ENCODE results near the gene PYGL.
A peak's percentile ranks its signal among the peaks of the same experiment; 100 is the strongest.

The PYGL gene

DNA sequence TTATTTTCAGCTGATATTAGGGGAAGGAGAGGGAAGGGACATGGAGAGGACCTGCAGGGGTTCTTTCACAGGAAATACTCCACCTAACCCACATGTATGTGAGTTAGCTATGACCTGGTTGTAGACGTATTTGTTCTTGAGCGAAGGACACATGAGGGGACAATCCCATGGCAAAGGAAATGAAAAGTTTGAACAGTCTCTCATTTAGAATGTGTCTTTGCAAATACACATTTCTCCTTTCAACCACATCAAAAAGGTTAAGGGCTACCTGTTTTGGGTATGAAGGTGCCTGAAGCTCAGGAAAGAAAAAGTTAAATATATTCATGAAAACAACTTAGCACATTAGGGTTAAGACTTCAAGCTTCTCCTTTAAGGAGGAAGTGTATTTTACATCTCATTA, 7.4 kb downstream of the PYGL start:
- Histone ChIP-seq H3K4me2 (ENCODE audit: low read length, poor library complexity, severe bottlenecking) (no peak overlapping the region), H3K14ac (ENCODE audit: low read length in 2 of 2) (no peak overlapping the region), H2BK5ac (ENCODE audit: low read depth, low read length, poor library complexity, severe bottlenecking) (no peak overlapping the region), H3K9me3 (ENCODE audit: control insufficient read depth, low read length) (no peaks in the 10 kb centered on the region), H3K27ac (ENCODE audit: low read length, poor library complexity, severe bottlenecking) (no peak overlapping the region), H3K4me1 (ENCODE audit: control insufficient read depth, insufficient read depth, low read depth, low read length) (peaks cover 5% of the 10 kb centered on the region), H4K91ac (ENCODE audit: low read length) (no peak overlapping the region), H4K8ac (ENCODE audit: low read length) (no peak overlapping the region), H2AK5ac (ENCODE audit: low read length, severe bottlenecking) (no peak overlapping the region), H3K23ac (ENCODE audit: low read length in 2 of 2) (no peak overlapping the region), H3K79me1 (replicated peaks; ENCODE audit: low read length, poor library complexity, severe bottlenecking) (peaks cover 8% of the 10 kb centered on the region), H3K4me3 (ENCODE audit: insufficient read depth in 1 of 2, low read depth in 1 of 2, low read length in 2 of 2) (no peak overlapping the region), H3K36me3 (ENCODE audit: control insufficient read depth in 1 of 2, insufficient read depth in 2 of 2, low read depth in 1 of 2, low read length in 2 of 2) (peaks cover 2 to 41% of the 10 kb centered on the region in 2 experiments), H3K18ac (ENCODE audit: low read depth in 1 of 2, low read length in 2 of 2) (no peak overlapping the region), H2BK120ac (ENCODE audit: low read depth, low read length) (no peak overlapping the region), H3K27me3 (ENCODE audit: control insufficient read depth in 1 of 2, insufficient read depth in 1 of 2, low read length in 2 of 2) (no peaks in the 10 kb centered on the region), H2BK12ac (ENCODE audit: low read length in 2 of 2) (no peak overlapping the region), H3K4ac (ENCODE audit: low read depth in 1 of 2, low read length in 2 of 2) (no peak overlapping the region), H2BK15ac (ENCODE audit: low read depth, poor library complexity, severe bottlenecking) (no peak overlapping the region), H3K9ac (ENCODE audit: low read length) (peak overlapping the region; percentile 26), H2AFZ (ENCODE audit: low read depth, low read length) (no peak overlapping the region)
- WGBS: no CpG with 5 or more reads among the region's 2 CpGs
- no peak for DNase-seq

GRCh38 chr14:50936016-50936340, 8.3 kb downstream of the PYGL start:
- Histone ChIP-seq H4K8ac (ENCODE audit: low read length) (no peak overlapping the region), H3K9me3 (ENCODE audit: control insufficient read depth, low read length) (no peaks in the 10 kb centered on the region), H3K4me2 (ENCODE audit: low read length, poor library complexity, severe bottlenecking) (no peak overlapping the region), H3K14ac (ENCODE audit: low read length in 2 of 2) (no peak overlapping the region), H3K36me3 (ENCODE audit: control insufficient read depth in 1 of 2, insufficient read depth in 2 of 2, low read depth in 1 of 2, low read length in 2 of 2) (peaks cover 5 to 47% of the 10 kb centered on the region in 2 experiments), H3K27ac (ENCODE audit: low read length, poor library complexity, severe bottlenecking) (no peak overlapping the region), H3K9ac (ENCODE audit: low read length) (no peak overlapping the region), H3K23ac (ENCODE audit: low read length in 2 of 2) (no peak overlapping the region), H2BK120ac (ENCODE audit: low read depth, low read length) (no peak overlapping the region), H3K18ac (ENCODE audit: low read depth in 1 of 2, low read length in 2 of 2) (peak overlapping the region in 1 of 2 experiments; percentile 48), H2BK15ac (ENCODE audit: low read depth, poor library complexity, severe bottlenecking) (no peak overlapping the region), H3K4ac (ENCODE audit: low read depth in 1 of 2, low read length in 2 of 2) (no peak overlapping the region), H2AFZ (ENCODE audit: low read depth, low read length) (no peak overlapping the region), H3K4me3 (ENCODE audit: insufficient read depth in 1 of 2, low read depth in 1 of 2, low read length in 2 of 2) (no peak overlapping the region), H2BK5ac (ENCODE audit: low read depth, low read length, poor library complexity, severe bottlenecking) (no peak overlapping the region), H3K27me3 (ENCODE audit: control insufficient read depth in 1 of 2, insufficient read depth in 1 of 2, low read length in 2 of 2) (no peaks in the 10 kb centered on the region), H4K91ac (ENCODE audit: low read length) (no peak overlapping the region), H3K4me1 (ENCODE audit: control insufficient read depth, insufficient read depth, low read depth, low read length) (peaks cover 5% of the 10 kb centered on the region), H3K79me1 (replicated peaks; ENCODE audit: low read length, poor library complexity, severe bottlenecking) (peaks cover 8% of the 10 kb centered on the region), H2AK5ac (ENCODE audit: low read length, severe bottlenecking) (no peak overlapping the region), H2BK12ac (ENCODE audit: low read length in 2 of 2) (no peak overlapping the region)
- DNase-seq: no peak
- WGBS: 50% methylated on average over 2 of the region's 2 CpGs

- Histone ChIP-seq H2BK120ac (ENCODE audit: low read depth, low read length) (no peak overlapping the region), H3K4me3 (ENCODE audit: insufficient read depth in 1 of 2, low read depth in 1 of 2, low read length in 2 of 2) (no peak overlapping the region), H2BK5ac (ENCODE audit: low read depth, low read length, poor library complexity, severe bottlenecking) (no peak overlapping the region), H2BK12ac (ENCODE audit: low read length in 2 of 2) (no peak overlapping the region), H3K27me3 (ENCODE audit: control insufficient read depth in 1 of 2, insufficient read depth in 1 of 2, low read length in 2 of 2) (no peaks in the 10 kb centered on the region), H3K23ac (ENCODE audit: low read length in 2 of 2) (no peak overlapping the region), H3K9ac (ENCODE audit: low read length) (no peak overlapping the region), H3K79me1 (replicated peaks; ENCODE audit: low read length, poor library complexity, severe bottlenecking) (peaks cover 7% of the 10 kb centered on the region), H2AK5ac (ENCODE audit: low read length, severe bottlenecking) (no peak overlapping the region), H3K36me3 (ENCODE audit: control insufficient read depth in 1 of 2, insufficient read depth in 2 of 2, low read depth in 1 of 2, low read length in 2 of 2) (peaks cover 5 to 53% of the 10 kb centered on the region in 2 experiments), H3K4me1 (ENCODE audit: control insufficient read depth, insufficient read depth, low read depth, low read length) (peaks cover 5% of the 10 kb centered on the region), H2BK15ac (ENCODE audit: low read depth, poor library complexity, severe bottlenecking) (no peak overlapping the region), H3K4me2 (ENCODE audit: low read length, poor library complexity, severe bottlenecking) (no peak overlapping the region), H3K4ac (ENCODE audit: low read depth in 1 of 2, low read length in 2 of 2) (no peak overlapping the region), H3K18ac (ENCODE audit: low read depth in 1 of 2, low read length in 2 of 2) (peak overlapping the region in 1 of 2 experiments; percentile 48), H4K91ac (ENCODE audit: low read length) (no peak overlapping the region), H3K14ac (ENCODE audit: low read length in 2 of 2) (no peak overlapping the region), H3K27ac (ENCODE audit: low read length, poor library complexity, severe bottlenecking) (no peak overlapping the region), H4K8ac (ENCODE audit: low read length) (no peak overlapping the region), H3K9me3 (ENCODE audit: control insufficient read depth, low read length) (no peaks in the 10 kb centered on the region), H2AFZ (ENCODE audit: low read depth, low read length) (no peak overlapping the region)
- no peak for DNase-seq
- 65% methylated on average over 4 of the region's 5 CpGs for WGBS
Measured at GRCh38 chr14:50935126-50936015, 8.9 kb downstream of the PYGL start.

DNA sequence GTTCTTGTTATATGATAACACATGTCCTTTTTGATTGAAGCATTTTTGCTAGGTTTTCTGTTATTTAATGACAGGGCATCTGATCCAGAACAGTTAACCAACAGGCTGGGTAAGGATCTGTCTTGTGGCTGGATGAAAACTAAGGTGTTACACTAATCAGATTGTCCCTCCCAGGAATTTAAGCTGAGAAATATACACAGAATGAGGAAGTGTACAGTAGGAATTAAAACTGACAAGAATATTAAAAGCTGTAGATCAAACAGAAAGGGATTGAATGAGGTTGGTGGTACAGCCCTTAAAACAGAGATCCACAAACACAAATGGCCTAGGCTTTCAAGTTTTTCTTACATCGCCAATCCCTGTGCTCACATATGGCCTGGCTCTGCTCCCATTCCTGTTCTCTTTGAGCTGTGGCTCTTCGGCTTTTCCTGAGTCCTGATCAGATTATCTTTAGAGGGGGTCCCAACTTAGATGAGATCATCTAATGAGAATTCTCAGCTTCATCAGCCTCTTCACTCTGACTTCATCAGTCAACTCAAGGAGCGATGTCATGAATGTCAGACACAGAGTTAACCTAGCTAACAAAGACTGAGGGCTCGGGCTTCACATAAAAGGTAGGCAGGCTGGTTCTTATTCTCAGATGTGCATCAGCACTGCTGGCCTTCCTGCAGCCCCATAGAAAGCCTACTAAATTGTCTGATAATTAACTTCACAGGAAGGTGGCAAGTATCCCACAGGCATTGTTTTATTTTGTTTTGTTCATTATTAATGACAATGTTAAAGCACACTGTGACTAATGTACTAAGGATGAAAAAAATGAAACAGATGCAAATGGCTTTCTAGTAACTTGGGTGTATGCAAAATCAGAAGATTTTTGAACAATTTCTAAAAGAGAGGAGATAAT, 11.4 kb downstream of the PYGL start:
- Histone ChIP-seq H2BK12ac (ENCODE audit: low read length in 2 of 2) (no peak overlapping the region), H3K14ac (ENCODE audit: low read length in 2 of 2) (no peak overlapping the region), H3K4me1 (ENCODE audit: control insufficient read depth, insufficient read depth, low read depth, low read length) (peaks cover 6% of the 10 kb centered on the region), H3K36me3 (ENCODE audit: control insufficient read depth in 1 of 2, insufficient read depth in 2 of 2, low read depth in 1 of 2, low read length in 2 of 2) (peaks cover 11 to 60% of the 10 kb centered on the region in 2 experiments), H3K79me1 (replicated peaks; ENCODE audit: low read length, poor library complexity, severe bottlenecking) (peaks cover 5% of the 10 kb centered on the region), H3K9ac (ENCODE audit: low read length) (no peak overlapping the region), H2AFZ (ENCODE audit: low read depth, low read length) (no peak overlapping the region), H3K4me3 (ENCODE audit: insufficient read depth in 1 of 2, low read depth in 1 of 2, low read length in 2 of 2) (no peak overlapping the region), H2BK15ac (ENCODE audit: low read depth, poor library complexity, severe bottlenecking) (no peak overlapping the region), H2AK5ac (ENCODE audit: low read length, severe bottlenecking) (peak overlapping the region; percentile 64), H3K18ac (ENCODE audit: low read depth in 1 of 2, low read length in 2 of 2) (no peak overlapping the region), H2BK120ac (ENCODE audit: low read depth, low read length) (no peak overlapping the region), H3K27me3 (ENCODE audit: control insufficient read depth in 1 of 2, insufficient read depth in 1 of 2, low read length in 2 of 2) (no peaks in the 10 kb centered on the region), H3K23ac (ENCODE audit: low read length in 2 of 2) (peak overlapping the region in 1 of 2 experiments; percentile 76), H3K27ac (ENCODE audit: low read length, poor library complexity, severe bottlenecking) (peak overlapping the region; percentile 72), H4K8ac (ENCODE audit: low read length) (no peak overlapping the region), H3K4me2 (ENCODE audit: low read length, poor library complexity, severe bottlenecking) (peak overlapping the region; percentile 34), H2BK5ac (ENCODE audit: low read depth, low read length, poor library complexity, severe bottlenecking) (no peak overlapping the region), H3K9me3 (ENCODE audit: control insufficient read depth, low read length) (no peaks in the 10 kb centered on the region), H3K4ac (ENCODE audit: low read depth in 1 of 2, low read length in 2 of 2) (no peak overlapping the region), H4K91ac (ENCODE audit: low read length) (no peak overlapping the region)
- WGBS: 90% methylated on average over 4 of the region's 4 CpGs
- no peak for DNase-seq
